Breast epithelium (tissue), 4 donors: ENCODE data around the gene RGS9. TPM values are rescaled to one million over a fixed set of nuclear protein-coding genes. Genes with fewer than 3 reads are reported as not detected.

Experiments used
- DNase-seq, 2 donors: peaks; one replicate each; pipeline ENCODE4 v3.0.0-alpha.2; 2019; ENCODE audit warnings: low spot score in 2 of 2
- H3K27ac ChIP-seq, 2 donors: fragments of 200-600 bp; sonication (generic) in 1 of 2; one replicate each; pipeline ENCODE4 v1.5.1; 2016 to 2019; ENCODE audit warnings: mild to moderate bottlenecking in 1 of 2
- H3K27me3 ChIP-seq, 2 donors: fragments of 200-600 bp; sonication (generic) in 1 of 2; one replicate each; pipeline versions ENCODE4 v1.5.1 to v1.6.0; 2017 to 2019; ENCODE audit warnings: control low read depth in 1 of 2, mild to moderate bottlenecking in 1 of 2
- H3K36me3 ChIP-seq: fragments of 200-600 bp; one replicate; pipeline ENCODE4 v1.5.1; 2019
- H3K4me1 ChIP-seq, 2 donors: fragments of 200-600 bp; sonication (generic); one replicate each; pipeline ENCODE4 v1.5.1; 2016 to 2019; ENCODE audit warnings: control low read depth in 1 of 2
- H3K4me3 ChIP-seq, 3 donors: fragments of 200-600 bp; sonication (generic); 1 replicate in 2 of 3; 2 replicates in 1 of 3; pipeline ENCODE4 v1.5.1; 2016 to 2019; ENCODE audit warnings: mild to moderate bottlenecking in 3 of 3, moderate library complexity in 2 of 3
- H3K9me3 ChIP-seq, 2 donors: fragments of 200-600 bp; sonication (generic) in 1 of 2; one replicate each; pipeline ENCODE4 v1.5.1; 2016 to 2019; ENCODE audit warnings: control low read depth in 1 of 2
- POLR2A ChIP-seq: fragments of 450-650 bp; IDR thresholded peaks from one replicate; pipeline ENCODE4 v1.6.1; 2016; ENCODE audit warnings: antibody characterized with exemption, mild to moderate bottlenecking, moderate library complexity
- POLR2AphosphoS5 ChIP-seq, 3 donors: sonication (generic); formaldehyde crosslinking; IDR thresholded peaks; one replicate each; pipeline ENCODE4 v1.6.1; 2017; ENCODE audit warnings: antibody characterized with exemption in 3 of 3
- intact Hi-C: fragments of 100-400 bp; cut with DNase I; formaldehyde crosslinking; loops from one replicate; pipeline ENCODE4 v1.15.1; 2023; ENCODE audit warnings: low total_unique reads
- total RNA-seq, 3 donors: library from RNA; depleted of rRNA; stranded (reverse); fragments of >200 nt; gene quantifications; one replicate each; pipeline ENCODE4 v1.1.0, GENCODE V29; 2016
- TF ChIP-seq, protein P1 (sequence below), 3 donors: fragments of 450-650 bp; IDR thresholded peaks; one replicate each; pipeline ENCODE4 v1.5.1; 2016 to 2017; ENCODE audit warnings: antibody characterized with exemption in 3 of 3, mild to moderate bottlenecking in 3 of 3, moderate library complexity in 3 of 3

RGS9 gene
- total RNA-seq, 3 donors from 2014 or later = 1.6 to 6.9 (median 5.0) TPM

DNA sequence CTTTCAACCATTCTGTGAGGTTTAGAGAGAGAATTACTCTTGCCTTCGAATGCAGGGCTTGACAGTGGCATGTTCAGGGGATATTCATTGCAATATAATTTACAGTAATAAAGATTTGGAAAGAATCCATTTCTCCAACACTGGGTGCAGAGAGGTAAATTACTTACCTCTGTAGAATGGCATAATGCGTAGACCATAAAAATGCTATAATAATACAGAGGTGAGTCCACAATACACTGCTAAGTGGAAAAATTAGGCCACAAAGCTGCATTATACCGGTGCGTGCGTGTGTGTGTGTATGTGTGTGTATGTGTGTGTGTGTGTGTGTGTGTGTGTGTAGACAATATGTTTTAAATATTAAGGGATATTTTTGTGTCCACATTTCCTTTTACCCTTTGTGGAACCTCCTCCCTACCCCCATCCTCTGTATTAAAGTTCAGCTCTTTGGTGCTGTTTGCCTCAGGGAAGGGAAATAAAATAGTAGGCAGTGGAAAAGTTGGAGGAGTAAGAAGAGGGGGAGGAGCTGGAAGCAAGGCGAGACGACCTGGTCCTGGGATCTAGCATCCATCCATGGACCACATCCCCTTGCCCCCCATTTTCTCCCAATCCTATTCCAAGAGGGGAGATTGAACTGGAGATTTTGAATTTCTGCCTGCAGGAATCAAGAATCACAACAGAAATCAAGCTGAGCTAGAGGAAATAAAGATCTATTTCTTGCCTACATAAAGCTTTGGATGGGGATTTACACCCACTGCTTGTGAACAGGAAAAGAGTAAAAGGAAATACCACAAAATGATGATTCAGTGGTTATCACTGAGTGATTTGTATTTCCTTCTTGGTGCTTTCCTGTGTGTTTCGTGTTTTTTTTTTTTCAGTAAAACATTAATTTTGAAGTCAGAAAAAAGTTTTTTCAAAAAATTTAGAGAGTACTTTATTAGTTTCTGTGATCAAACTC, 124.8 kb downstream of the RGS9 start:
- TF ChIP-seq, protein P1, sequence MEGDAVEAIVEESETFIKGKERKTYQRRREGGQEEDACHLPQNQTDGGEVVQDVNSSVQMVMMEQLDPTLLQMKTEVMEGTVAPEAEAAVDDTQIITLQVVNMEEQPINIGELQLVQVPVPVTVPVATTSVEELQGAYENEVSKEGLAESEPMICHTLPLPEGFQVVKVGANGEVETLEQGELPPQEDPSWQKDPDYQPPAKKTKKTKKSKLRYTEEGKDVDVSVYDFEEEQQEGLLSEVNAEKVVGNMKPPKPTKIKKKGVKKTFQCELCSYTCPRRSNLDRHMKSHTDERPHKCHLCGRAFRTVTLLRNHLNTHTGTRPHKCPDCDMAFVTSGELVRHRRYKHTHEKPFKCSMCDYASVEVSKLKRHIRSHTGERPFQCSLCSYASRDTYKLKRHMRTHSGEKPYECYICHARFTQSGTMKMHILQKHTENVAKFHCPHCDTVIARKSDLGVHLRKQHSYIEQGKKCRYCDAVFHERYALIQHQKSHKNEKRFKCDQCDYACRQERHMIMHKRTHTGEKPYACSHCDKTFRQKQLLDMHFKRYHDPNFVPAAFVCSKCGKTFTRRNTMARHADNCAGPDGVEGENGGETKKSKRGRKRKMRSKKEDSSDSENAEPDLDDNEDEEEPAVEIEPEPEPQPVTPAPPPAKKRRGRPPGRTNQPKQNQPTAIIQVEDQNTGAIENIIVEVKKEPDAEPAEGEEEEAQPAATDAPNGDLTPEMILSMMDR (IDR thresholded peaks at IDR 0.05) = no peak
- TF ChIP-seq POLR2AphosphoS5 (IDR thresholded peaks at IDR 0.05) (no peak), POLR2A (no peak)
- Histone ChIP-seq H3K9me3 (peaks cover 0 to 9% of the 10 kb centered on the region in 2 donors), H3K27ac (no peak overlapping the region), H3K27me3 (no peaks in the 10 kb centered on the region), H3K4me1 (no peaks in the 10 kb centered on the region), H3K4me3 (no peak overlapping the region), H3K36me3 (no peaks in the 10 kb centered on the region)
- intact Hi-C loops = no loop called here
- DNase-seq = no peak

DNA sequence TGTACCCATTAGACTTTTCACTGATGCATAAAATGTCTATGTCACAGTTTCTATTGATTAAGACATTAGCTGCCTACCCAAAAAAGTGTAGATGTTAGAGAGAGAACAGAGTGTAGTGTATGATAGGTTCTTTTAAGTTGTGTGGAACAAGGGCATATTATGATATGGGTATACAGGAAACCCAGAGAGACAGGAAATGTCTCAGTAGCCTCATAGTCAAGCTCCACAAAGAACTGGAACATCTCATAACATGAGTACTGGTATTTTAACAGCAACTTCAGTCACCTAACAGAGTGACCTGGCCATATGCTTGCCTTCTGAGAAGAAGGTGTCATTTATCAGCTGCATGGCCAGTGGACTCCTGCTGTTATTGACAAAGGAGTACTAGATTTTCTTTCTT, 128.1 kb downstream of the RGS9 start:
- intact Hi-C loops = no loop called here
- no peaks in the 10 kb centered on the region for H3K4me1 ChIP-seq
- TF ChIP-seq, protein P1 (IDR thresholded peaks at IDR 0.05) = no peak
- TF ChIP-seq POLR2A (no peak), POLR2AphosphoS5 (IDR thresholded peaks at IDR 0.05) (no peak)

DNA sequence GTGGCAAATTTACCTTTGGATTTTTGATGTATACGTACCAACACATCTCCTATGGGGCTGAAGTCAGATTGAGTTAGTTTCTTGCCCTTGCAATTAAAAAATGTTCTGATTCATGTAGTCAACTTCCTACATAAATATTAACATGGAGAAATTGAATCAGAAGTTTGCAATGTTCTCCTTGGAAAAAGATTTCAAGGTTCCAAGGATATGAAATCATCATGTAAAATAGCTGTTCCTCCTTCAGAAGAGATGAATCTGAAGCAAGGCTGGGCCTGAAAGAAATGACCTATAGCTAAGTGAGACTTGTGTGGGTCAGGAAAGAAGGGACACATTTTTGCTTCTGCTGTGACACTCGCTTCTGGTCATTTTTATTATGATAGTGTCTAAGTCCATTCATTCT, 131.7 kb downstream of the RGS9 start:
- DNase-seq = no peak
- Histone ChIP-seq H3K27ac (no peak overlapping the region), H3K27me3 (no peaks in the 10 kb centered on the region), H3K36me3 (no peaks in the 10 kb centered on the region), H3K4me3 (no peak overlapping the region), H3K4me1 (no peaks in the 10 kb centered on the region), H3K9me3 (peaks cover 0 to 13% of the 10 kb centered on the region in 2 donors)
- TF ChIP-seq, protein P1 (IDR thresholded peaks at IDR 0.05) = no peak
- no peak for TF ChIP-seq POLR2AphosphoS5 (IDR thresholded peaks at IDR 0.05)
- TF ChIP-seq POLR2A = no peak
- intact Hi-C loops = no loop called here

More for the DNA sequence above, 128.1 kb downstream of the RGS9 start:
- no peaks in the 10 kb centered on the region for H3K27me3 ChIP-seq
- no peak overlapping the region for H3K4me3 ChIP-seq
- no peak overlapping the region for H3K27ac ChIP-seq
- no peaks in the 10 kb centered on the region for H3K36me3 ChIP-seq
- peaks cover 0 to 13% of the 10 kb centered on the region in 2 donors for H3K9me3 ChIP-seq
- no peak for DNase-seq

DNA sequence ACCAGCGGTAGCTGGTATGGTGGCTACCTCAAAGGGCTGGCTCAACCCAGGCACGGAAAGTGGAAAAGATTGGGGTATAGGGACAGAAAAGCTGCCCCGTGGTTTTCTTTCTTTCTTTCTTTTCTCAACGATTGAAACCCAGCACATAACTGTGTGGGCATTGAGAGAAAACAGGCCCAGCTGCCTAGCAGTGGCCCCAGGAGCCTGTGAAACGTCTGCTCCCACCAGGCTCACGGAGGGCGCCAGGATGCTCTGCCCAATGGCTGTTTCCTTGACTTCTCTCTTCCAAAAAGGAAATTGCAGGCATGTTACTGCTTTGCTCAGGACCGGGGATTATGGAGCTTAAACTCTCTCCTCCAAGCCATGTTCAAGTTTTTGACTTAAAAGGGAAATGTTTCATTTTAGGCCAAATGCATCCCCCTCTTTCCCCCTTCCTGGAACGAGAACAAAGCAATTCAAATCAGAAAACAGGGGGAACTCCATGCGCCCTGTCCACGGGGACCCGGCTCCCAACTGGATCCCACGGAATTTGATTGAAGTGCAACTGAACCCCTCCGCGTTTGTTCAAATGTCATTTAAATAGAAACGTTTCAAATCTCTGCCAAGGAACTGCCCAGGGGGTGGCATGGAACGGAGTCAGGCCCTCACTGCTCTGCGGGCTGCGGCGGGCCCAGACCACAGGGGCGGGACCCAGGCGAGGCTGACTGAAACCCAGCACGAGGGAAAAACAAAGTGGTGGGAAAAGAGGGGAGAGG, 133.5 kb downstream of the RGS9 start:
- H3K9me3 ChIP-seq = peaks cover 0 to 13% of the 10 kb centered on the region in 2 donors
- no peaks in the 10 kb centered on the region for H3K36me3 ChIP-seq
- TF ChIP-seq, protein P1 (IDR thresholded peaks at IDR 0.05) = no peak
- TF ChIP-seq POLR2AphosphoS5 (IDR thresholded peaks at IDR 0.05) = no peak
- DNase-seq = no peak
- no peaks in the 10 kb centered on the region for H3K4me1 ChIP-seq
- no peak overlapping the region for H3K4me3 ChIP-seq
- H3K27me3 ChIP-seq = no peaks in the 10 kb centered on the region
- no peak overlapping the region for H3K27ac ChIP-seq
- intact Hi-C loops = no loop called here

DNA sequence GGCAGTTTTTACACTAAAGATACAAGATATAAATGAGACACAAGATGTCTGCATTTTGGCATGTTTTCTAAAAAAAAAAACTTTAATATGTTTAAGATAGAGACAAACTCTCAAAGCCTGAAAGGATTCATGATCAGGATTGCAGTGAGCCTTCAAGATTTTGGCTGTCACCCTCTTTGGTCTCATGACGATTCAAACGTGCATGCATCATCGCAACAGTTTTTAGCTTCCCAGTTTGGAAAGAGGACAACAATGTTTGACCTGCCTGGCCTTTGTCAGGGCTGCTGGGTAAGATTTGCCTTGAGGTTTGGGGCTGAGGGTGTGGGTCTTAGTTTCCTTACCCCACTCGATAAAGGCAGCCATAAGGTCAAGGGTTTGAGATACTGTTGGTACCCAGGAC, 134.1 kb downstream of the RGS9 start:
- Histone ChIP-seq H3K36me3 (no peaks in the 10 kb centered on the region), H3K9me3 (peaks cover 0 to 8% of the 10 kb centered on the region in 2 donors), H3K4me1 (no peaks in the 10 kb centered on the region), H3K27me3 (no peaks in the 10 kb centered on the region), H3K27ac (no peak overlapping the region), H3K4me3 (no peak overlapping the region)
- intact Hi-C loops = no loop called here
- DNase-seq = no peak
- TF ChIP-seq, protein P1 (IDR thresholded peaks at IDR 0.05) = no peak
- TF ChIP-seq POLR2A = no peak
- no peak for TF ChIP-seq POLR2AphosphoS5 (IDR thresholded peaks at IDR 0.05)
